Activated CD4-positive, alpha-beta T cell treated with anti-CD3 and anti-CD28 coated beads, Interleukin-2, amount 50 U/mL, for 16 hours (primary cell): ENCODE data around the gene WASF2.
"Not testable (repeated sequence)": the region's sequence is repeated elsewhere in the genome, so short reads cannot be mapped to it uniquely, and the experiment has no call there.

Experiments used
- DNase-seq: peaks from one replicate; pipeline ENCODE4 v3.0.0-alpha.2; 2020

Gene WASF2

GRCh38 chr1:27492796-27493195 is 2.8 kb upstream of the WASF2 start:
- no peak for DNase-seq

- no peak for DNase-seq
These were observed 2.1 kb upstream of the WASF2 start for GRCh38 chr1:27491748-27492700.

- no peak for DNase-seq
These were observed 430 bp downstream of the WASF2 start for GRCh38 chr1:27489501-27489972.

DNA sequence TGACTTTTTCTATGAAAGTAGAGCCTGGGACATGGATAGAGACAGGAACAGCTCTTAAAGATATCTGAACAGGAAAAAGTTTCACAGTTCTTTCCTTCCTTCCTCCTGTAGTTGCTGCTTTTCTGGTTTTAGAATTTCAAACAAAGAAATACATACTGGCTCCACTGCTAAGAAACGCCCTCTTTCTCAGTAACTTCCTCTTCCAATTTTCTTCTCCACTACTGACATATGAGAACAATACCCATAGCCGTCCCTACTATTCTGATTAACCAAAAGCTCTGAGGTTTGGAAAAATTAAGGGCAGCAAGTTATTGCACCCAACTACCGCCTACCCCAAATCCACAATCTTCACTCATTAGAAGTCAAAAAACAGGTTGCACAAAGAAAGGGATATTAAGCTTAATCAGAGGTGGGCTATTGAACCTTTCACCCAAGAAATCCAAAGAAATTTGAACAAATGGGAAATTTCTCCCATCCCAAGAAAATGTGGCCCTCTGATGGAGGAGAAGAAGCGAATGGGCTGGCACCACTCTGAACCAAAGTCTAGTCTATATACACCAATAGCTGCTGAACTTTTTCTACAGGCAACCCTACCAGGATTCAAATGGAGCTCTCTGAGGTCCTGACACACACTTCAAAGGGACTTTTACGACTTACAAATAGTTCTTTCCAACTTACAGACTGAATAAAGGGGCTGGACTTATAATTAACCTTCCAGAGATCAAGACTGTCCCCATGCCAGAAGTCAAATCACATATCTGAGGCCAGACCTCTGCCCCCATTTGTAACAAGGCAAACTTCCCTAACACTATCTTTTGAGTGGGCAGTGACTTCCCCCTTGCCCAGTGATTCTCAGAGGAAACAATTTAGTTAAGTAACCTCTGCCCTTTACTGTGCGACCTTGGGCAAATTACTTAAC is 1.7 kb downstream of the WASF2 start:
- DNase-seq, result peak; percentile 27

DNA sequence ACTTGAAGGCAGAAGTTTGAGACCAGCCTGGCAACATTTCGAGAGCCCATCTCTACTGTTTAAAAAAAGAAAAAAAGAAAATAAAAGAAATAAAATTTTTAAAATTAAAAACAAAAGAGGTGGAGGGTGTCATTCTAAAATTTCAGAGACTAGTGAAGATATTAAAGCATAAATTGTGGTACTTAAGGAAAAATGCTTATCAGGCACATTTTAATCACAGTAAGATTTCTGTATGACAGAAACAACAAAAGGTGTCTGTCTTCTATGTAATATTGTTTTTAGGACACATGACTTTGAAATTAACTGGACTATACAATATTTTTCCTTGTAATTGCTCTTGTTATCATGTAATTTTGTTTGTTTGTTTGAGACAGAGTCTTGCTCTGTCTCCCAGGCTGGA is 4.6 kb downstream of the WASF2 start:
- DNase-seq, result no peak

- DNase-seq, result no peak
These were observed 6.3 kb downstream of the WASF2 start for GRCh38 chr1:27483659-27484058.

DNA sequence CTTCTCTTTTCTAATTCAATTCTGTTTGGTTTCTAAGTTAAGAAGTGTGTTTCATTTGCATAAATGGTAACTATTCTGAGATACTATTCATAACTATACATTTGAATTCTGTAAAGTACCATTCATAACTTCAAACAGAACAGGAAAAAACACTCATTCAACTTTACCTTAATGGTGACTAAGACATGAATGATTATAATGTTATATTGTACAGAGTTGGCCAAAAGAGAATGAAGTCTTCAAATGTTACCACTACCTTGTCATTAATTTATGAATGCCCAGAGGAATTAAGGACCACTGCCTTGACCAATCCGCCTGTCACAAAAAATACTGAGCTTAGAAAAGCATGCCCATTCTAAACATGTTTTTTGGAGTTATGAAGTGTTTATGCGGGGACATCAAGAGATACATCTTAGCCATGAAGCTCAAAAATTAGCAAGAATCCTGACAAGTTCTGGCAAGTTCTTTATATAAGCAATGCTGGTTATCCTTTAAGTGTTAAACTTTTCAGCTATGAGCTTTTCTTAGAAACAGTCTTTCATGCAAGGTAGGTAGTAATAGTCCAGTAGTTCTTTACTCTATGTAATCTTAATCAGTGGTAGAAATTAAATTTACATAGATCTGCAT is 7.9 kb downstream of the WASF2 start:
- DNase-seq, result peak; percentile 29

GRCh38 chr1:27478098-27478497 is 11.9 kb downstream of the WASF2 start:
- DNase-seq, result no peak

- no peak for DNase-seq
These were observed 13.7 kb downstream of the WASF2 start for GRCh38 chr1:27476237-27476636.

DNA sequence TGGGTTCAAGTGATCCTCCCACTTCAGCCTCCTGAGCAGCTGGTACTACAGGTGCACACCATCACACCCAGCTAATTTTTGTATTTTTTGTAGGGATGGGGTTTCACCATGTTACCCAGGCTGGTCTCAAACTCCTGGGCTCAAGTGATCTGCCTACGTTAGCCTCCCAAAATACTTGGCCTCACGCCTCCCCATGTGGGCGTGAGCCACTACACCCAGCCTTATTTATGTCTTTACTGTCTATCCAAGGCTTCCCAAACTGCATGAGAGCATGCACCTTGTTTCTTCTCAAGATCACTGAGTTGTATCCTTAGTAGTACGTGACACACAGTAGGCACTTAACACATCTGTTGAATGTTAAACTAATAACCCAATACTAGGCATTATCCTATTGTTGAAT is 14.2 kb downstream of the WASF2 start:
- no peak for DNase-seq

DNA sequence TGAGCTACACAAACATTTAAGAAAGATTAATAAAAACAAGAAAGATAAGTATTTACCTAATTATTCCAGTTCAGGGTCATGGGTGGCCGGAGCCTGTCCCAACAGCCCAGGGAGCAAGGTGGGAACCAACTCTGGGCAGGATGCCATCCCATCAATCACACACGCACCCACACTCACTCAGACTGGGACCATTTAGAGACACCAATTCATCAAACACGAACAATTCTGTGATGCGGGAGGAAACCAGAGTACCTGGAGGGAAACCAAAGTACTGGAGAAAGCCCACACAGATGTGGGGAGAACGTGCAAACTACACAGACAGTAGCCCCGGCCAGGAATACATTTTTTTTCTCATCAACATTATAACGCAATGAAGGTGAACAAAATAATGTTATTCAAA is 16.2 kb downstream of the WASF2 start:
- no peak for DNase-seq

GRCh38 chr1:27472098-27472497 is 17.9 kb downstream of the WASF2 start:
- not testable (repeated sequence) for DNase-seq

- DNase-seq, result no peak
These were observed 18.5 kb downstream of the WASF2 start for GRCh38 chr1:27471477-27471876.

GRCh38 chr1:27469334-27469733 is 20.6 kb downstream of the WASF2 start:
- no peak for DNase-seq

GRCh38 chr1:27468378-27468777 is 21.6 kb downstream of the WASF2 start:
- not testable (repeated sequence) for DNase-seq

DNA sequence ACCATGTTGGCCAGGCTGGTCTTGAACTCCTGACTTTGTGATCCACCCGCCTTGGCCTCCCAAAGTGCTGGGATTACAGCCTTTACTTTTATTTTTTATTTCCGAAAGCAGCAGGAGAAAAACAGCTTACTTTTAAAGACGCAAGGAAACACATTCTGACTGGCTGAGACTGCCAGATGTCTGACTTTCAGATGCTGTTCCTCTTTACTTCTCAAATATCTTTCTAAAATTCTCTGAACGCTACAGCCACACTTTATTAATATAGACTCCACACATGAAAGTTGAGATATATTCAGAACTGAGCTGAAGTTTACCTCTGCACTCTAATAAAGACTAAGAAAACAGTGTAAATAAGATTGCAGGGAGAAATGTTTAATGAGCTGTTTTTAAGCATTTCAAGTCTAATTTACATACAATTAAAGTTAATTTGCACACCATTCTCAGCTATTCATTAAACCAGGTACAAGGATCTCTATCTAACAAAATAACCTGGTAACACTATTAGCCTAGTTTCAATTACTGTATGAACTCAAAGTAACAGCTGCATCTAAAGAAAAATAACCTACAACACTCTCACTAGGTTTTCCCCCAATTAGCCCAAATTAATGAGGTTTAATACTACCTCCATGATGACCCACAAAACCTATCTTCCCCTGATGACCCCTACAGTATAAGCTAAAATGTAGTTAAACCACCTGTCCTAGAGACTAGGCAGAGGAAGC is 24.9 kb downstream of the WASF2 start:
- no peak for DNase-seq

DNA sequence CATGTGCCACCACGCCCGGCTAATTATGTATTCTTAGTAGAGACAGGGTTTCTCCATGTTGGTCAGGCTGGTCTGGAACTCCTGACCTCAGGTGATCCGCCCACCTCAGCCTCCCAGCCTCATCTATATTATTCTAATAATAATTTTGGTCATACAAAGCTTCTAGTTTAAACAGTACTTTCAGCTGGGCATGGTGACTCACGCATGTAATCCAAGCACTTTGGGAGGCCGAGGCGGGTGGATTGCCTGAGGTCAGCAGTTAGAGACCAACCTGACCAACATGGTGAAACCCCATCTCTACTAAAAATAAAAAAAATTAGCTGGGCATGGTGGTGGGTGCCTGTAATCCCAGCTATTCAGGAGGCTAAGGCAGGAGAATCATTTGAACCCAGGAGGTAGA is 26.1 kb downstream of the WASF2 start:
- DNase-seq, result not testable (repeated sequence)

- not testable (repeated sequence) for DNase-seq
These were observed 31.4 kb downstream of the WASF2 start for GRCh38 chr1:27458521-27458920.

GRCh38 chr1:27455139-27455811 is 34.7 kb downstream of the WASF2 start:
- DNase-seq, result peak; percentile 35

- no peak for DNase-seq
These were observed 35.4 kb downstream of the WASF2 start for GRCh38 chr1:27454610-27455009.

DNA sequence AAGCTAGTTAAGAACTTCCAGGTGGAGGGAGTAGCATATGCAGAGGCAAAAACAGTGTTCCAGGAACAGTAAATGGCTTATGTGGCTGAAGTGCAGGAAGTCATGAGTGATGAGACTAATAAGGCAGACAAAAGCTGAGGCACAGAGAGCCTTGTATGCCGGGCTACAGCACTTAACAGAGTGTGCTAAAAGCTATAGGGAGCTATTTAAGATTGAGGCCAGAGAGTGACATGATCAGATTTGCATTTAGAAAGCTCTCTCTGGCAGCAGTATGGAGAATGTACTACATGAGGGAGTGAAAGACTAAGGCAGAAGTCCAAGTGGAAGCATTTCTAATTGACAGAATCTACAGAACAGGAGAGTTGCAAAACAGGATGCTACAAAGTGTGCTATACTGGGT is 38.6 kb downstream of the WASF2 start:
- DNase-seq, result no peak

GRCh38 chr1:27448982-27449381 is 41.0 kb downstream of the WASF2 start:
- DNase-seq, result peak; percentile 36
